ENCODE results near the gene ZNF786. TPM values are rescaled to one million over a fixed set of nuclear protein-coding genes. Genes with fewer than 3 reads are reported as not detected.
"Not testable (repeated sequence)": the region's sequence is repeated elsewhere in the genome, so short reads cannot be mapped to it uniquely, and the experiment has no call there.

Gene ZNF786
- total RNA-seq, 1 experiment from 2014 or later = 5.9 TPM

DNA sequence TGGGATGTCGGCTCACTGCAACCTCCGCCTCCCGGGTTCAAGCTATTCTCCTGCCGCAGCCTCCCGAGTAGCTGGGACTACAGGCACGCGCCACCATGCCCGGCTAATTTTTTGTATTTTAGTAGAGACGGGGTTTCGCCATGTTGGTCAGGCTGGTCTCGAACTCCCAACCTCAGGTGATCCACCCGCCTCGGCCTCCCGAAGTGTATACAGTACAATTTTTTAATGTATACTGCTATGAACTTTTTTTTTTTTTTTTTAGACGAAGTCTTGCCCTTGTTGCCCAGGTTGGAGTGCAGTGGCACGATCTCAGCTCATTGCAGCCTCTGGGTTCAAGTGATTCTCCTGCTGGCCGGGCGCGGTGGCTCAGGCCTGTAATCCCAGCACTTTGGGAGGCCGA lies 1.7 kb upstream of the ZNF786 start:
- DNase-seq (ENCODE audit: low read depth); in situ Hi-C loops (cut with HindIII; ENCODE audit: low pct_unique_long_range_greater_than_20kb, low sequenced_read_pairs): not testable (repeated sequence)

- in situ Hi-C loops (cut with HindIII; ENCODE audit: low pct_unique_long_range_greater_than_20kb, low sequenced_read_pairs) = no loop called here
- no peak for DNase-seq (ENCODE audit: low read depth)
Observed at GRCh38 chr7:149087376-149087775, 3.1 kb downstream of the ZNF786 start.

- in situ Hi-C loops (cut with HindIII; ENCODE audit: low pct_unique_long_range_greater_than_20kb, low sequenced_read_pairs) = no loop called here
- DNase-seq (ENCODE audit: low read depth) = no peak
Observed at GRCh38 chr7:149085866-149086265, 4.7 kb downstream of the ZNF786 start.

- in situ Hi-C loops (cut with HindIII; ENCODE audit: low pct_unique_long_range_greater_than_20kb, low sequenced_read_pairs) = no loop called here
- no peak for DNase-seq (ENCODE audit: low read depth)
Observed at GRCh38 chr7:149084407-149084806, 6.1 kb downstream of the ZNF786 start.

DNA sequence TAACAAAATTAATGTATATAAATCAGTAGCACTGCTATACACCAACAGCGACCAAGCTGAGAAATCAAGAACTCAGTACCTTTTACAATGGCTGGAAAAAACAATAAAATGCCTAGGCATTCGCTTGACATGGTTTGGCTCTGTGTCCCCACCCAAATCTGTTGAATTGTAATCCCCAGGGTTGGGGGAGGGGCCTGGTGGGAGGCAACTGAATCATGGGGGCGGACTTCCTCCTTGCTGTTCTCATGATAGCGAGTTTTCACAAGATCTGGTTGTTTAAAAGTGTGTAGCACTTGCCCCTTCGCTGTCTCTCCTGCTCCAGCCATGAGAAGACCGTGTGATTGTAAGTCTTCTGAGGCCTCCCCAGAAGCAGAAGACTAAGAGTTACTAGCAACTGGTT lies 8.6 kb downstream of the ZNF786 start:
- DNase-seq (ENCODE audit: low read depth) = no peak
- in situ Hi-C loops (cut with HindIII; ENCODE audit: low pct_unique_long_range_greater_than_20kb, low sequenced_read_pairs) = no loop called here

GRCh38 chr7:149077594-149077993 lies 12.9 kb downstream of the ZNF786 start:
- DNase-seq (ENCODE audit: low read depth) = no peak
- in situ Hi-C loops (cut with HindIII; ENCODE audit: low pct_unique_long_range_greater_than_20kb, low sequenced_read_pairs) = no loop called here

DNA sequence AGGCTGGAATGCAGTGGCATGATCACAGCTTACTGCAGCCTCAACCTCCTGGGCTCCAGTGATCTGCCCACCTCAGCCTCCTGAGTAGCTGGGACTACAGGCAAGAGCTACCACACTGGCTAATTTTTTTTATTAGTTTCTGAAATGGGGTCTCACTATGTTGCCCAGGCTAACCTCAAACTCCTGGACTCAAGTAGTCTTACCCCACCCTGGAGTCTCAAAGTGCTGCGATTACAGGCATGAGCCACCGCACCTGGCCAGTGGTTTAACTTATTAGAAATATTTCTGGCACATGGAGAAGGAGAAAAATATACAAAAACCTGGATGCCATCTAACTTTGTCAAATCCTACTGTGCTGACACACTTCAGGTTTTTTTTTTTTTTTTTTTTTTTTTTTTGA lies 15.2 kb downstream of the ZNF786 start:
- in situ Hi-C loops (cut with HindIII; ENCODE audit: low pct_unique_long_range_greater_than_20kb, low sequenced_read_pairs) = no loop called here
- DNase-seq (ENCODE audit: low read depth) = no peak

DNA sequence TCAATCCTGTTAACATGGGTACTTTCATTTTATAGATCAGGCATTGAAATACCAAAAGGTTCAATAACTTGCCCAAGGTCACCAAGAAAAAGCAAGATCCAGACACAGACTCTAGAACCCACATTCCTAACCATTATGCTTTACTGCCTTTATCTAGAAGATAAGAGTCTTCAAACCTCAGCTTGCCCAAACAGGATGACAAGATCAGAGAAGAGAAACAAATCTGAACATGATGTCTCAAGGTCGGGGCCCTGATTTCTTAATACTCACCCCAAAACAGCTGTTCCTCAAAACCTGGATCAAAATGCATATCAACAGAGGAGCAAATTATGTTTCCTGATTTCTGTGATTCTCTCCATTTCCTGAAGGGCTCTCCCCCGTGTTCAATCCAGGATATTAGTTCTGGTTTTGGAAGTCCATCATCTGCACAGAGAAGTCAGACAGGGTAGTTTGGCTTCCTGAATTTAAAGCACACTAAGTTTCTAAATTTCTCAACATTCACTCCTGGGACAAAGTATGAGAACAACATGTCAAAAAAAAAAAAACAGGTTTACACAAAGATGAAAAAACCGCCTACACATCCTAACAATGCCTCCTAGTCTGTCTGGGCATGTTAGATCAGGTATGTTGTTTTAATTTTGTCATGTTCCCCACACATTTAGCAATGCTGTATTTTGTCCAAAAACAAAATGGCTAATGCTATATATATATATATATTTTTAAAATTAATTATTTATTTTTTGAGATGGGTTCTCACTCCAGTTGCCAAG lies 16.2 kb downstream of the ZNF786 start:
- in situ Hi-C loops (cut with HindIII; ENCODE audit: low pct_unique_long_range_greater_than_20kb, low sequenced_read_pairs) = no loop called here
- DNase-seq (ENCODE audit: low read depth) = no peak

GRCh38 chr7:149072438-149072775 lies 18.1 kb downstream of the ZNF786 start:
- DNase-seq (ENCODE audit: low read depth) = no peak
- in situ Hi-C loops (cut with HindIII; ENCODE audit: low pct_unique_long_range_greater_than_20kb, low sequenced_read_pairs) = no loop called here

DNA sequence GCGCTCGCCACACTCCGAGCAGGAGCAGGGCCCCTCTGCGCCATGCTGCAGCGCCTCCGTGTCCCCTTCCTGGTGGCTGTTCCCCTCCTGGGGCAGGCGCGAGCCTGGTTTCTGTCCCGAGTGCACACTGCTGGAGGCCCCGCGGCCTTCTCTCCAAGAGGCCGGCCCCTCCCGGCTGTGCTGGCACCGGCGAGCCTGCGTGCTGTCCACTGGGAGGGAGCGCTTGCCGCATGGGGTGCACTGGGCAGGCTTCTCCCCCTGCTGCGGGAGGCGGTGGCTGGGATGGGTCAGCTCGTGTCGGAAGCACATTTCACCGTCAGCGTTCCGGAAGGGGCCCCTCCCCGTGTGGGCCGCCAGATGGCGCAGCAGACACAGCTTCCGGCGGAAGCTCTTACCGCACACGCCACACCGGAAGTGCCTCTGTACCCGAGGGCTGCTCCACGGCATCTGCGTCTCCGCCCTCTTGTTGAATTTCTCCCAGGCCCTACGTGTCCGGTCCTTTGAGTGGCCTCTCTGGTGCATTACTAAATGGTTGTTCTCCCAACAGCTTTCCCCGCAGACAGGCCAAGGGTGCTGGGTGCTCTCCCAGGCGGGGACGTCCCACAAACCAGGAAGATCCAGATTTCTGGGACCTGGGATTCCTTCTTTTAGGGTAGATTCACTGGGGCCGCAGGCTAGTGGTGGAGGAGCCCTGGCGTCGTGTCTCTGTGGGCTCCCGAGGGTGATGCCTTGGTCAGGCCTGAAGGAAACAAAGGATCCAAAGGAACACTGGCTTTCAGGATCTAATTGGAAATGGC lies 18.7 kb downstream of the ZNF786 start:
- no peak for DNase-seq (ENCODE audit: low read depth)
- in situ Hi-C loops (cut with HindIII; ENCODE audit: low pct_unique_long_range_greater_than_20kb, low sequenced_read_pairs) = no loop called here

DNA sequence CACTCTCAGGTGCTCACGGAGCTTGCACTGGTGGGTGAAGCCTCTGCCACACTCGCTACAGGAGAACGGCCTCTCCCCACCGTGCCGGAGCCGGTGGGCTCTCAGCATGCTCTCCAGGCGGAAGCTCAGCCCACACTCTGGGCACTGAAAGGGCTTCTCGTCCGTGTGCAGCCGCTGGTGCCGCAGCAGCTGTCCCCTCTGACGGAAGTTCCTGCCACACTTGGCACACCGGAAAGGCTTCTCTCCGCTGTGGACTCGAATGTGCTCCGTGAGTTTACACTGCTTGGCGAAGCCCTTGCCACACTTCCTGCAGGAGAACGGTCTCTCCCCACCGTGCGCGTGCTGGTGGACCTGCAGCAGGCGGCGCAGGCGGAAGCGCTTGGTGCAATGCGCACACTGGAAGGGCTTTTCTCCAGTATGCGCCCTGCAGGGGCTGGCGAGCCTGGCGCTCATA lies 19.3 kb downstream of the ZNF786 start:
- in situ Hi-C loops (cut with HindIII; ENCODE audit: low pct_unique_long_range_greater_than_20kb, low sequenced_read_pairs) = no loop called here
- DNase-seq (ENCODE audit: low read depth) = no peak

GRCh38 chr7:149070372-149071125 lies 20.0 kb downstream of the ZNF786 start:
- DNase-seq (ENCODE audit: low read depth) = no peak
- in situ Hi-C loops (cut with HindIII; ENCODE audit: low pct_unique_long_range_greater_than_20kb, low sequenced_read_pairs) = no loop called here

GRCh38 chr7:149067869-149068268 lies 22.6 kb downstream of the ZNF786 start:
- in situ Hi-C loops (cut with HindIII; ENCODE audit: low pct_unique_long_range_greater_than_20kb, low sequenced_read_pairs) = no loop called here
- peak; percentile 7 for DNase-seq (ENCODE audit: low read depth)

DNA sequence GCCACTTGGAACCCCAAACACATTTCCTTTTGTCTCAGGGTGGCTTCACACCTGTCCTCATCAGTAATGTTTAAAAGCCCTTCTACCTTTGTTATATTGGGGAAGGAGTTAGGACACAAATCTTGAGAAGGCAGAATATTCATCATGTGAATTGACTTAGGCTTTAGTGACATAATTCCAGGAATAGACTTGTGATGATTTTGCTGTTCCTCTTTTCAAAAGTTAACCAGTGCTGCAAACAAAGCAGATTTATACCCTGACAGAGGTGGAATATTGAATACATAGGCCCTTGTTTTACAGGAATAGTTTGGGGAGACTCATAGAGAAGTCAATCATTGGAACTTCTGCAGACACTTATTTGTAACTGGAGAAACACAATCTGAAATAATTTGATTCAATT lies 27.0 kb downstream of the ZNF786 start:
- DNase-seq (ENCODE audit: low read depth) = no peak
- in situ Hi-C loops (cut with HindIII; ENCODE audit: low pct_unique_long_range_greater_than_20kb, low sequenced_read_pairs) = no loop called here

DNA sequence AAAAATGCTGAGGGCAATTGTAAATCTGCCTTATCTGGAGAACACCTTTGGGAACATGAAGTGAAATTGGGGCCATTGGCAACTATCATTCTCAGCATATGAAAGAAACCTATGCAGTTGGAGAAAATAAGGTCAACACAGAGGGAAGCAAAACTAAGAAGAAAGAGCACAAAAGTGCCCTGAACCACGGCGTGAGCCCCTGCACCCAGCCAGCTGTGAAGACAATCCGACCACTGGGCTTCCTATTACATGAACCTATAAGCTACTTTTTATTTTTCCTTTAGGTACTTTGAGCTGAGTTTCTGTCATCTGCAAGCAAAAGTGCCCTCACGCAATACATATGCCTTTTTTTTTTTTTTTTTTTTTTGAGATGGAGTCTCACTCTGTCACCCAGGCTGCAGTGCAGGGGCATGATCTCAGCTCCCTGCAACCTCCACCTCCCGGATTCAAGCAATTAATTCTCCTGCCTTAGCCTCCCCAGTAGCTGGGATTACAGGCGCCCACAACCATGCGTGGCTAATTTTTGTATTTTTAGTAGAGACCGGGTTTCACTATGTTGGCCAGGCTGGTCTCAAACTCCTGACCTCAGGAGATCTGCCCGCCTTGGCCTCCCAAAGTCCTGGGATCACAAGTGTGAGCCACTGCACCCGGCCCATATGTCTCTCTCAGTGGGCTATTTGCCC lies 28.2 kb downstream of the ZNF786 start:
- in situ Hi-C loops (cut with HindIII; ENCODE audit: low pct_unique_long_range_greater_than_20kb, low sequenced_read_pairs) = not testable (repeated sequence)

GRCh38 chr7:149060156-149060555 lies 30.4 kb downstream of the ZNF786 start:
- DNase-seq (ENCODE audit: low read depth) = no peak
- in situ Hi-C loops (cut with HindIII; ENCODE audit: low pct_unique_long_range_greater_than_20kb, low sequenced_read_pairs) = no loop called here

More for the DNA sequence above, 28.2 kb downstream of the ZNF786 start:
- DNase-seq (ENCODE audit: low read depth) = not testable (repeated sequence)

GRCh38 chr7:149053885-149054284 lies 36.6 kb downstream of the ZNF786 start:
- in situ Hi-C loops (cut with HindIII; ENCODE audit: low pct_unique_long_range_greater_than_20kb, low sequenced_read_pairs) = no loop called here
- DNase-seq (ENCODE audit: low read depth) = no peak

- DNase-seq (ENCODE audit: low read depth) = no peak
Observed at GRCh38 chr7:149053384-149053783, 37.1 kb downstream of the ZNF786 start.

More at GRCh38 chr7:149053384-149053783, 37.1 kb downstream of the ZNF786 start:
- in situ Hi-C loops (cut with HindIII; ENCODE audit: low pct_unique_long_range_greater_than_20kb, low sequenced_read_pairs) = no loop called here
